ENCODE data around the gene B3GALT6. TPM values are rescaled to one million over a fixed set of nuclear protein-coding genes. Genes with fewer than 3 reads are reported as not detected.
A peak's percentile ranks its signal among the peaks of the same experiment; 100 is the strongest.

The B3GALT6 gene
- total RNA-seq, 1 donor from 2014 or later: 16.8 TPM

DNA sequence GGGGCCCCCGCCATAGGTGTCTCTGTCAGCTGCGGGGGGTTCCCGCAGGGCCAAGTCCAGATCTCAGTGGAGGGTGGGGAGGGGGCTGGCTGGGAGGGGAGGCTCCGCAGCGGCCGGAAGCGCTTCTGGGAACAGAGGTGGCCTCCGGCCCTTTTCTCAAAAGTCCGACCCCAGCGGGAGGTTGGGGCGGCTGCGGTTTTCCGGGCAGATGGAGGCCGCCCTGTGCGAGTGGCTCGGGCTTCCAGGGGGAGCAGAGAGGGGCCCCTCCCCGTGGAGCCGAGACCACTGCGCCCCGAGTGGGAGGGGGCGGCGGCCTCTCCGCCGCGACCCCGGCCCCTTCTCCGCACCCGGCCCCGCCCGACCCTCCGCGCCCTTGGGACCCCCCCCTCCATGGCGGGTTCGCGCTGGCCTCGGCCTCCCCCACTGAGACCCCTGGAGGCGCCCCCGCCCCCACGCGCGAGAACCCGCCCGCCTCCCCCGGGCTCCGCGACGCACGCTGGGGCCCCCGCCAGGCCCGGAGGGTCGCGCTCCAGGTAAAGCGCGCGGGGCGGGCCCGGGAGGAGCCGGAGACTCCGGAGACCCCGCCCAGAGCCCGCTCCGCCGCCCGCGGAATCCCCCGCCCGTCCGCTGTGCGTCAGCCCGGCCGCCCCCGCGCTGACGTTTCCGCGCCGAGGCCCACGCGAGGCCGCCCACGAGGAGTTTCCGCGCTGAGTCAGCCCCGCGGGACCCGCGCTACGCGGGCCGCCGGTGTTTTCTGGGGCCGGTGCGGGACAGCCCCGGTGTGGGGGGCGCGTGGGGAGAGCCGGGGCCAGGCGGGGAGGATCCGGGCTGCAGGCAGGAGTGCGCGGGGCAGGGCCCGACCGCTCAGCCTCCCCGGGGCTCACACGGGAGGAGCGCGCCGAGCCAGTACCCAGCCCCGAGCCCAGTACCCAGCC is 30.9 kb upstream of the B3GALT6 start:
- DNase-seq (ENCODE audit: low read depth in 2 of 2): peak in 1 of 2 donors; percentile 46

DNA sequence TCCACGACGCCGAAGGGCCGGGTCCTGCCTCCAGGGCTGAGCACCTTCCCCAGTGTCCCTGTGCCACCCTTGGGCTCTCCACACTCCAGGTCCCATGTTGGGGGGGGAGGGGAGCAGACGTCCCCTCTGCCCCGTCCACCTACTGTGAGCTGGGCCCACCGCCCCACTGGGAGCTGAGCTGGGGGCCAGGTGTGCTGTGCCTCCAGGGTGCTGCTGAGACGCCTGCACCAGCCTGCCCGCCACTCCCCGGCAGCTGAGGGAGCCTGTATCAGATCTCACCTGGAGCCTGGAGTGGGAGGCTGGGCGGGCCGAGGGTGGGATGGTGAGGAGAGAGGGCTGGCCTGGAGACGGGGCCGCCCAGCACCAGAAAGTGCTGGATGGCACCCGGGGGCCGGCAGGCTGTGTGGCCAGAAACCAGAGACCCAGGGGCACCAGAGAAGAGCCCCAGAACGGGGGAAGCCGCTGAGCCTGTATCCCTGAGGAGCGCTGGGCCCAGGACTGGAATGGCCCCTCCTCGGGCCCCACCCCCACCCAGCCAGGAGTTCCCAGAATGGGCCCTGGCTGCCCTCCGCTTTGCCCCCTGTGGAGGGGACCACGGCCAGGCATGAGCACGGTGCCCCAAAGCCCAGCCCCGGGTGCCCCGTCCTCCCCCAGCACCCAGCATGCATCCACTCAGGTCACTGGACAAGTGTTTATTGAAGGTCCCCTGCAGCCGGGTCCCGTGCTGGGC is 29.0 kb upstream of the B3GALT6 start:
- no peak for DNase-seq (ENCODE audit: low read depth in 2 of 2)

DNA sequence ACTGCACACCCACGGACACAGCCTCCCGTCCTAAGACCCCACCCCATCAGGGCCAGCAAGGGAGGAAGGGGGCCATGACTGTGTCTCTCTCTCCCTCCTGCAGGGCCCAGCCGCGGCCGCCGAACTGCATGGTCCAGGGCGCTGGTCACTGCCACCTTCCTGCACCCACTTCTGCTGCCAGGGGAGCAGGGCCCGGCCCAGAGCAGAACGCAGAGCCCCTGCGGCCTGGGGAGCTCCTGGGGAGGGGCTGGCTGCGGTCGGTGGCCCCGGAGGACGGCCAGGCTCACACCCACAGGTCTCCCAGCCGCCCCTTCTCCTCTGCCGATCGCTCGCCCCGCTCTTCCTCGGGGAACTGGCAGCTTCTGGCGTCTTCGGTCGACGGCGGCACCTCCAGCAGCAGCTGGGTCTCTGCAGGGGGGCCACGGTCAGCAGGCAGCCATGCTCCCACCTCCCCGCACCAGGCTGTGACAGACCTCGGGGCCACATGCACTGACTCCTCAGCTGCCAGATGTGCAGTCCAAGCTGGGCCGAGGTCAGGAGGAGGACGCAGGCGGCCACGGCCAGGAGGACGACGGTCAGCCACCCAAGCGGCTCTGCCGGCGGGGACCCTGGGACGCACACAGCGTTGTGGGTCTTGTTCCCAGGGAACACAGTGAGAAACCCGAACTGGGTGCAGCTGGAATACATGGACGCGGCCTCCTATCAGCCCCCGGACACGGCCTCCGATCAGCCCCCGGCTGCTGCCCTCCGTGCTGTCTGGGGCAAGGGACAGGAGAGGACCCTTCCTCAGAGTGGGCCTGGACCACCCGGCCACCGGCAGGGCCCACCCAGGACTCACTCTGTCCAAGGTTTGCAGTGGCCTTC is 28.2 kb upstream of the B3GALT6 start:
- no peak for DNase-seq (ENCODE audit: low read depth in 2 of 2)

DNA sequence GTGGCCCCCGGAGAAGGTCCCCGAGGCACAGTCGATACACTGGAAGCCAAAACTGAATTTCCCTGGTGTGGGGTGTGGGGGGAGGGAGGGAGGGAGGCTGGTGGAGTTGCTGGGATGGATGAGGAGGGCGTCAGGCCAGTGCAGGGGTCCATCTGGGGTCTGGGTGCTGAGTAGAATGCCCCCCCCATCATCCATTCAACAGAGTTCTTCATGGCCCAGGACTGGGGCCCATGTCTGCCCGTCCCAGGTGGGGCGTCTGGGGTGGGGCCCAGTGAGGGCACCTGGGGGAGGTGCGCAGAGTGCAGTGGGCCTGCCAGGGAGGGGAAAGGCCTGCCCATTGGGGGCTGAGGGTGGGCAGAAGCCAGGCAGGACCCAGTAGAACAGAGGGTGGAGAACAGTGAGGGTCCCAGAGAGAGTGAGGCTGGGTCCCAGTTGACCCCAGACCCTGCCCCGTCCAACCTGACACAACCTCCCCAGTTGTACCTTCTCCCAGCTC is 27.6 kb upstream of the B3GALT6 start:
- DNase-seq (ENCODE audit: low read depth in 2 of 2): no peak

DNA sequence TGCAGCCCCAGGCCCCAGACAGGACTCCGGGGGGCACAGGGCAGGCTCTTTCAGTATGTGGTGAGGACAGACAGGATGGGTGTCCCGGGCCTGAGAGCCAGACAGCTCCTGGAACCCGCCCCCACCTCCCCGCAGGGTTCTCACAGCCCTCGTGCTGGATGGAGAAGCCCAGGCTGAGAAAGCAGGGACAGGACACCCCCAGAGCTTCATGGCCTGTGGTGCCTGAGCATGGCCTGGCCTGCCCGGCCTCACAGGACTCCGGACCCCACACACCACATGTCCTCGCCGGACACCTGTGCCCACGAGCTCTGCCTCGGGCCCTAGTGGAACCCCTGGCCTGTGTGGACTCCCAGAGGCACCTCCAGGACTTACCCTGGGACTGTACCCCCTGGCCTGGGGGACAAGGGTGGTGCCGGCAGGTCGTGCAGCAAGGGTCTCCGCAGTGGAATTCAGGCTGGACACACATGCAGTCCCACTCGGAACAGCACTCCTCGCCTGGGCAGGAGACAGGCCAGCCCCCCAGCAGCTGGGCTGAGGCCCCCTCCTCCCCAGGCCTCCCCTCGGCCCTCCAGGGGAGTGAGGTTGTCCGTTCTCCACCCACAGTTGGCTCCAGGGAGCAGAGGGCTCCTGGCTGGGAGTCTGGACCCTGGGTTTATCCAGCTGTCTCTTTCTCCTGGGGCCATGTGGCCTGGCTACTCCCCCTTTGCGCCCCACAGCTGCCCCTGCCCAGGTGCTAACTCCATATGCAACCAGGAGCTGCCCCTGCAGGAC is 26.9 kb upstream of the B3GALT6 start:
- DNase-seq (ENCODE audit: low read depth in 2 of 2): no peak

DNA sequence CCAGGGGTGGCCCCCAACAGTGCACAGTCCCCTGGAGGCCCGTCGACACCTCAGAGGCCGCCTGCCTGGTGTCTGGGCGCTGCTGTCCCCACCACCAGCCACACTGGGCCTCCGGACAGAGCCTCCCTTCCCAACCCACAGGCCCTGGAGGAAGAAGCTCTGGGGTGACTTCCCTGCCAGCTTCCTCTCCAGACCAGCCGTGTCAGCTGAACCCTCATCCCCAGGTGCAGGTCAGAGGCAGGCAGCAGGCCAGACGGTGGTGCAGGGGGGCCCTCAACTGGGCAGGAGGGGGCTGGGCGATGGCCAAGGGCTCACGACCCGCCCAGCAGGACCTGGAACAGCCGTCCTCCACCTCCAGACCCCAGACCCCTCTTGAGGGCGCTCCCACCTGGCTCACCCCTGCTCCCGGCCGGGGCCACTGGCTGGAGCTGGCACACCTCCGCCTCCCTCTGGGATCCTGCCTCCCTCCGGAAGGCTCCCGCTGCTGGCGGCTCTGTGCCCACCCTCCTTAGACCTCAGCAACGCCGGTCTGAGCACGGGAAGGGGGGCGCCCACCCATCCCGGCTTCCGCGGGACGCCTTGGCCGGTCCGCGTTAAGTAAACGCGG is 26.2 kb upstream of the B3GALT6 start:
- no peak for DNase-seq (ENCODE audit: low read depth in 2 of 2)

DNA sequence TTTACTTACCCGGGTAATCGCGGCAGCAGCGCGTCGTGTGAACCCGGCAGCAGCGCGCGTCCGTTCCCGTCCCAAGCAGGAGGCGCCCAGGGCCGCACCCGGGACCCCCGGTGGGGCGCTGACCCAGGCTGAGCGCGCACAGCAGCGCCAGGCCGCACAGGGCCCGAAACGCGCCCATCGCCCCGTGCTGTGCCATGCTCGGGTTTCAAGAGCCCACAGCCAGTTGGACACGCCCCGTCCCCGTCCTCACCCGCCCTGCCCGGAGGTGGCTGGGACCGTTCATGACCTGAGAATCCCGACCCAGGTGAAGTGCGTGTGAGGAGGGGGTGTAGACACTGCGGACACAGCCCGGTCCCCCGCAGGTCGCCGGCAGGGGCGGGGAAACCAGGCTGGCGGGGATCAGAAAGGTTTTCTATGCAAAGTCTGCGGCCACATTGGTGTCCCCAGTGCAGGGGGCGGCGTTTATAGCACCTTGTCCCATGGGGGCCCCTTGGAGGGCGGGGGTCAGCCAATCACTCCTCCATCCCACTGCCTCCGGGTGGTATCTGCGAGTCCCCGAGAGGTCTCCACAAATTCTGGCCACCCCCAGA is 25.6 kb upstream of the B3GALT6 start, which contains the start of gene TNFRSF18:
Gene TNFRSF18, minus strand, starts transcription at position 217 of the 590 bp plus-strand sequence. Its CDS starts 21 bp downstream, at position 196.
- no peak for DNase-seq (ENCODE audit: low read depth in 2 of 2)

DNA sequence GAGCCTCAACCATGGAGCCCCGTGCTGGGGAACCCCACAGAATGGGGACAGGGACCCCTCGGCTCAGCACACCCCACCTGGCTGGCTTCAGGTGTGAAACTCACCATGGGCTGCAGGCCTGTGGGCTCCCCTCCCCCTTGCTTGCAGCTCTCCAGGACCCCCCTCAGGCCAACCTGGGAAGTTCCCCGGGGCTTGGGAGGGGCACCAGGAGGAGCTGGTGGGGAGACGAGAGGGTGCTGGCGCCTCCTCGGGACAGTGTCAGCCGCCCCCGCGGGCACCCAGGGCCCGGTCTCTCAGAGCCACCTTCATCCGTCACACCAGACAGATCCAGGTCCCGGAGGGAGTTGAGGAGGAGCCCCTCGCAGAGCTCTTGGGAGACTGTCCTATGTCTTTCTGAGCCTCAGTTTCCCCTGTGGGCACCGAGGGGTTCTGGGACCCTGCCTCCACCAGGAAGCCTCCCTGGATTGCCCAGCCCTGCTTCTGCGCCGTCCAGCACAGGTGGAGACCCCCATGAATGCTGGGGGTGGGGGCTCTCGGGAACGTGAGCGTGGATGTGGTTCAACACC is 25.0 kb upstream of the B3GALT6 start:
- no peak for DNase-seq (ENCODE audit: low read depth in 2 of 2)

DNA sequence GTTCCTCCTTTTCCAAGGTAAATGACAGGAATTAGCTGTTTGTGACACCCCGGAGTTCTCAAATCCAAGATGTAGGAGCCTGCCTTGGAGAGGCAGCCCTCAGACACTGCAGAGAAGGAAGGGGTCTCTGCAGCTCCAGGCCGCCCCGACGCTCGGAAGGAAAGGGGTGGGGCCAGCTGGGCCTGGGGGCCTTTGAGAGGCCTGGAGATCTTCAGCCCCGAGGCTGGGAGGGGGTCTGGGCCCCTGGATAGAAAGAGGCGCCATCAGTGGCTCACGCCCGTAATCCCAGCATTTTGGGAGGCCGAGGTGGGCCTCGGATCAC is 24.5 kb upstream of the B3GALT6 start:
- no peak for DNase-seq (ENCODE audit: low read depth in 2 of 2)

DNA sequence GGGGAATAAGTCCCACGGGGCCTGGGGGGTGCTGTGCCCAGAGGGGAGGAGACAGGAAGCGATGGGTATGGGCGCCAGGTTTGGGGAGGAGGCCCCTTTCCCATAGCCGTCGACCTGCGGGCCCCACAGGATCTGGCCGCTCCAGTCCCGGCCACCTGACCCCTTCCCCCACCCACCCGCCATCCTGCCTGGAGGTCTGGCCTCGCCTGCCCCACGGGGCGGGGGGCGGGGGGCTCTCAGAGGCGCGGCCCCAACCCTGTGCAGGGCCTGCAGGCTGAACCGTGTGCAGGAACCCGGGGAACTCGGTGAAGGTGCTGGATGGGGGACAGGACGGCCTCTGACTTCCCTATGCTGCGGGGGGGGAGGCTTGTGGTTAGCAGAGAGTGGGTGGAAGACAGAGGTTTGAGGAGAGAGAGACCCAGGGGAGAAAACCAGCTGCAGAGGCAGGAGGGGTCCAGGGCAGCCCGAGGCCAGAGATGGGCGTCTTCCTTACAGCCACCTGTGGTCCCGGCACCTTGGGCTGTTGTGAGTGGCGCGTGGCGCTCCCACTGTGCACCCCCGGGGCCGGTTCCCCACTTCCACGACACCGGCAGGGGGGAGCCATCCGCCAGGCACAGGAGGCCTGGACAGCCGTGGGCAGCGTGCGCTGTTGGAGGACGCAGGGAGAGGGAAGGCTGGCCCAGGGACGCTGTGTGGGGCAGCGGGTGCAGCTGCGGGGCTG is 23.2 kb upstream of the B3GALT6 start:
- DNase-seq (ENCODE audit: low read depth in 2 of 2): no peak

DNA sequence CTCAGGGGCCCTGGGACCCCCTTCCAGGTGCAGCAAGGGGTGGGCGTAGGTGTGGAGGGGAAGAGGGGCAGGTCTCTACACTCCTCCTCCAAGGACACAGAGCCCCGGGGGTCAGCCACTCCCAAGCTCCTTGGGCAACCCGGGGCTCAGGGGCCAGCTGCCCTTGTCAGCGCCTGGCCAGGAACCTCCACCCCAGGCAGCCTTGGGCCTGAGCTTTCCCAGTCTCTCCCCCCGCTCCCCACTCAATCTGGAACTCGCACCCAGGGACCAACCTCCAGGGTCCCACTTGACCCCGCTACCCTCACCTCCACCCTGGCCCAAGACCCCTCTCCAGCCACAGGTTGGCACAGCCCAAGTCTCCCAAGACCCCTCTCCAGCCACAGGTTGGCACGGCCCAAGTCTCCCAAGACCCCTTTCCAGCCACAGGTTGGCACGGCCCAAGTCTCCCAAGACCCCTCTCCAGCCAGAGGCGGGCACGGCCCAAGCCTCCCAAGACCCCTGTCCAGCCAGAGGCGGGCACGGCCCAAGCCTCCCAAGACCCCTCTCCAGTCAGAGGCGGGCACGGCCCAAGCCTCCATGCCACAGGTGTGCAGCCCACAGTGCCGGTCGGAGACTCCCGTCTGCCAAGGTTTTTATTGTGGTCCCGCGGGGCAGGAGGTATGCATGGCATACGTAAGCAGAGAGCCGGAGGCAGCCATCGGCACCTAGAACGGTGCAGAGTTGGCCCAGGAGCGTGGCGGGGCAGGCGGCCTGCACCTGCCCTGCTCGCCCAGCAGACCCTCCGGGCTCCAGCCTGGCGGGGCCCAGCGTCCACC is 21.1 kb upstream of the B3GALT6 start:
- no peak for DNase-seq (ENCODE audit: low read depth in 2 of 2)

DNA sequence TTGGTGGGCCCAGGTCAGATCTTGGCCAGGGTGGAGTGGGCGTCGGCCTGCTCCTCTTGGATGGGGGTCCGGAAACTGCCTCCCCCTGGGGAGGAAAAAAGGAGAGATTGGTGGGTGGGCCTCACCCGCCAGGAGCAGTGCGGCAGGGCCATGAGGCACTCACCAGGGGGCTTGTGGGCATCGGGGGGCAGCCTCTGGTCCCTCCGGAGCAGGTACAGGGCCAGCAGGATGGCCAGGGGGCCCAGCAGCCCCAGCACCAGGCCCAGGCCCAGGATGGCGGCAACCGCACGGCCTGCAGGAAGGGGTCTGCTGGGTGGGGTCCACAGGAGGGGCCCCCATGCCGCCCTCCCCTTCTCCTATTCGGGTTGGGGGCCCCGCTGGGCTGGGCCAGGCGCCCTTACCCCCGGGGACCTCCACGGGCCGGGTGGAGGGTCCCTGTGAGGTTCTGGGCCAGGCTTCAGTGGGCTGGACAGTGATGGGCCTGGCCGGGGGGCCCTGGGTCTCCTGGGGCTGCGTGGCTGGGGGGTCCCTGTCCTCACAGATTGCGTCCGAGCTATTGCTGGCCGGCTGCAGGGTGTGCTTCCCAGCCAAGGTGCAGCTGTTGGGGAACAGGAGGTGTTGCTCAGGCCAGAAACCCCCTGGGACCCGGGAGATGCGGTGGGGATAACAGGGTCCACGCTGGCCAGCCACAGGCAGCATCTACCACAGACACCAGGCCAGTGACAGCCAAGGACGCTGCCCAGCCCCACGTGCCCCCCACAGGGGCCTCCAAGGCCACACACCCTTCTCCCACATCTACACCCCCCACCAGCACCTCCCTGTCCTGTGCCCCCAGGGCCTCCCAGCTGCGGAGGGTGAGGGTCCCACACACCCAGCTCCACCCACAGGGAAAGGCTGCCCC is 20.2 kb upstream of the B3GALT6 start:
- DNase-seq (ENCODE audit: low read depth in 2 of 2): no peak

DNA sequence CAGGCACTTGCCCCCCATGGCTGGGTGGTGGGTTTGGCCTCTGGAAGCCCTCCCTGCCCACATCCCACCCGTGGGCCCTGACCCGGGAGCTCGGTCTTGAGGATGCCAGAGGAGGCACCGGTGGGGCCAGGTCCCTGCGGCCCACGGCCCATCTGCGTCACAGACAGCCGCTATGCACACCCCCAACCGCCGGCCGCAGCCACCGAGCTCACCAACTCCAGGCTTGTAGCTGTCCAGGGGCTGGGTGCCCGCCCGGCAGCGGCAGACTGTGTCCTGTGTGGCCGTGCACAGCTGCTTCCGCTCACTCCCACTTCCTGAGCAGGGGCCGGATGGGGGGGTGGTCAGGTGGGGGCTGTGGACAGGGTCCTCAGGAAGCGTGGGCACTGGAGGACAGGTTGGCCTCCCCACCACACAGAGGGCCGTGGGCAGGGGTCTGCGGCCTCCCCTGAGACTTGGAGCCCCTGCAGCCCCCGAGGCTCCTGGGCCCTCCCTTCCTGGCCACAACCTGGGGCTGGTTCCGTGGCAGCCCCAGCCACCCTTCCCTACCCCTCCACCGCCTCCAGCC is 19.2 kb upstream of the B3GALT6 start:
- DNase-seq (ENCODE audit: low read depth in 2 of 2): peak; percentile 67 to 86

DNA sequence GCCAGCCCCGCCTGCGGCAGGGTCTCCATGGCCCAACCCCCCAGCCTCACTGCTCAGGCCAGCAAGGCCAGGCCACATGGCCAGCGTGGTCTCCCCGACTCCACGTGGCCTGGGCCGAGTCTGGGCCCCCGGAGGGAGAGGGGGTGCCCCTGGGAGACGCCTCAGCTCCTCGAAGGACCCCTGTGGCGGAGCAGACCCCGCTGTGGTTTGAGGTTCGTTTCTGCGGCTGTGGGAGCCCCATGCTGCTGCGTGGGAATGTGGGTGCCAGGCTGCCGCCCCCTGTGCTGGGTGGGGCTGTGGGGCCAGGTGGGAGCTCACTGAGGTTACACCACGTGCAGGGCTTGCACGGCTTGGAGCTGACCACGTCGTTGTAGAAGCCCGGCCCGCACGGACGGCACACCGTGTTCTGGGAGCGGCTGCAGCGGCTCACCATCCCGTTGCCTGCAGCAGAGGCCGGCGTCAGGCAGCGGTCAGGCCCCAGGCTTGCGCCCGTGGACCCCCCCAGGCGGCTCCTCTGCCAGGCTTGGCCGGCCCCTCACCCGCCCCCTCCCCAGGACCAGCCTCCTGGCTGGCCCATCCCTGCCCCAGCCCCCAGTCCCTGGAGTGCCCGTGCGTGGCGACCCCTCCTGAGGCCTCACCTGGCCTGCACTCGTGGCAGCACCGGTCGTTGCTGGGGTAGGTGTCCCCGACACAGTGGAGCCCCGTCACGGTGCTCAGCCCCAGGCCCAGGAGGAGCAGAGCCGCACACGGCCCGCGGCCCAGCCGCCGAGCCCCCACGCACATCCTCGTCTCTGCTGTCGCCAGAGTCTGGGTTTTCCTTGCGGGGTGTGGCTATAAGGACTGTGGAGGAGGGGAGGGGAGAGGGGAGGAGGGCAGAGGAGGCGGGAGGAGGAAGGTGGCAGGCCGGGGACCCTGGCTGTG is 18.4 kb upstream of the B3GALT6 start, which contains the start of gene TNFRSF4:
Gene TNFRSF4, minus strand, starts transcription at position 809 of the 921 bp plus-strand sequence. Its CDS starts 26 bp downstream, at position 783.
- DNase-seq (ENCODE audit: low read depth in 2 of 2): no peak

DNA sequence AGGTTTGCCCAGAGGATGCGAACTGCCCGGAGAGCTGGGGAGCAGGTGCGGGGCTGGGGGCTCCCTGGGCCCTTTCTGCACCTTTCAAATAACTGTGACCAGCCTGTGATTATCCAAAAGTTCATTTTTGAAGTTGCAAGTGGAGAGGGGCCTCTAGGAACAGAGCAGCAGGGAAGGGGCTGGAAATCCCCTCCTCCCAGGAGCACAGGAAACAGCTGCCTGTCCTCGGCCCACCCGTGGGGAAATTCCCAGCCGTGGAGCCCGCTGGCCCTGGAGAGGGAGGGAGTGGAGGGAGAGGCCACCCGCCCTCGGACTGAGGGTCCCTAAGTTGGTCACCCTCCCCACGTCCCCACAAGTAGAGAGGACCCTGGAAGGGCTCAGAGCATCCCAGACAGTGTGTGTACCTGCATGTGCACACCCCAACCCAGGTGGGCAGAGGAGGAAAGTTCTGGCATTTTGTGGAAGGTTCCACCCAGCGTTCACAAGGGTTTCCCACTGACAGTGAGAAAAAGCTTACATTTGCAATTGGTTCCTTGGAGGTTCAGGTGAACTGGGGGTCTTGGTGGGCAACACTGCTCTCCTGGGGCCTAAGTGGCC is 16.9 kb upstream of the B3GALT6 start:
- DNase-seq (ENCODE audit: low read depth in 2 of 2): peak in 1 of 2 donors; percentile 63
